HG02852 (cell line): Measurements from ENCODE around the gene DENND1A.
"Not testable (repeated sequence)": the region's sequence is repeated elsewhere in the genome, so short reads cannot be mapped to it uniquely, and the experiment has no call there.

Experiments used
- ATAC-seq: cut with Tn5 transposase; IDR thresholded peaks from one replicate; pipeline ENCODE4 v1.9.1; 2021; ENCODE audit warnings: mild to moderate bottlenecking, moderate library complexity; ENCODE audit not compliant: unreplicated experiment

The DENND1A gene

DNA sequence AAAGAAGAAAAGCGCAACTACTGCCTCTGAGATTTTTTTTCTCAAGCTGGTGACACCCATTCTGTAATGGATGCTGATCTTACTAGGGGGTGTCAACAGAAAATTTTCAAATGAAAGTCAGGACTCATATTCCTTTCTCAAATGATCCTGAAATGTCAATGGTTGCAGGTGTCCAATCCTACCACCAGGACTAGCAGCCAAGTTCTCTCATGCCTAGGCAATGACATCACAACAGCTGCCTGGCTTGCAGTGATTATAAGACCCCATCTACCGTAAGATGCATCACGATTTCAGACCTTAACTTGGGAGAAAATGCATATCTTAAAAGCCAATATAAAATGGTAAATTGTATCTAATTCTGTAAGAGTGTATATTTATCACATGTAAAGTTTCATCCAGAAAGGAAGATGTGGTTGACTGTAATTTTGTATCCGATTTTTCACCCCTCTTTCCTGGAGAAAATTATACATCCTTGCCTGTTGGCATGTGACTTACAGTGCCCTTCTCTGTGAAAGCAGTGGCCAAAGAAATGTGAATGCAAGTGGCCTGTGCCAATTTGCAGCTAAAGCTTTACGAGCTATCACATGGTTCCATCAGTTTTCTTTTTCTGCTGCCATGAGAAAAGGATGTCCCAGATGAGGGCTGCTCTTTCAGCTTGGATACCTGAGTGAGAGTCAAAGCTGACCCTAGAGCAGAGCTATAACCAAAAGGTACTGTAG, 104.4 kb downstream of the DENND1A start:
- ATAC-seq, result no peak

DNA sequence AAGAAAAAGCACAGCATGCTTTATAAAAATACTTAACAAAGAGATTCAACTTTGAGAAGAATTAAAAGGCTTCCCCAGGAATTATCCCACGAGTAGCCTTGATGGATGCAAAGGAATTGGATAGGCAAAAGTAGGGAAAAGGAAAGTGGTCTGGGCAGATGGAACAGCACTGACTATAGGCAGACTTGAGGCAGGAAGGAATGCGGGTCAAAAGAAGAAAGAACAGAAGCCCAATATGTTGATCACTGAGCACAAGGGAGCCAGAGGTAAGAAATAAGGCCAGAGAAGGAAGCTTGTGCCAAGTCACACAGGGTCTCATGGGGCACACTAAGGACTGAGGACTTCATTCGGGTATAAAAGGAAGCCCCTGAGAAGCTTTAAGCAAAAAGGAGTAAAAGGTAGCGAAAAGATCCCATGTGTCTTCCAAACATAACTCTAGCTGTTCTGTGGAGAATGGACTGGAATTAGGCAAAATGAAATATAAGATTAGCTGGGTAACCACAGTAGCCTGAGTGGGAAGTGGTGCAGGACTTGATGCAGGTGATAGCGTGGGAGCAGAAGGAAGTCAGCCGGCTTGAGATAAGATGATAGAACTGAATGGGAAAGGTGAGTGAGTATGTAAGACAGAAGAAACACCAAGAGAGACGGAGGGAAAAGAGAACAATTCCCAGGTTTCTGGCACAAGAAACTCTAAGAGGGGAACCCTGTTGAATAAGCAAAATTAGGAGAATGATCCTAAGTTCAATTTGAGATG, 106.6 kb downstream of the DENND1A start:
- no peak for ATAC-seq

DNA sequence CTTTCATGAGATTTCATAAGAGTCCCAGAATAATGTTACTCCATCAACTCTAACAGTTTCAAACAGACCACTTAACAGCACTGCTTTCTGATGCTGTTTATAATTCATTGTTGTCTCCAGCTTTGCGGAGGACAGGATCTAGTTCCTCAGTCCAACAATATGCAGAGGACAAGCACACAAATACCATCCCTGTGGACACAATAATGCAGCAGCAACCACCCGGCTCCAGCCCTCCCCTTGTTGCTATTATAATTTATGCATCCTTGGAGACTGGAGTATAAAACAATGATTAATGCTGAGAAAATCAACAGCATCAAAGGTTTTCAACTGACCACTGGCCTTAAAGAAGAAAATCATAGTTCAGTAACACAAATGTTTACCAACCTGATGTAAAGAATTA, 108.3 kb downstream of the DENND1A start:
- no peak for ATAC-seq

DNA sequence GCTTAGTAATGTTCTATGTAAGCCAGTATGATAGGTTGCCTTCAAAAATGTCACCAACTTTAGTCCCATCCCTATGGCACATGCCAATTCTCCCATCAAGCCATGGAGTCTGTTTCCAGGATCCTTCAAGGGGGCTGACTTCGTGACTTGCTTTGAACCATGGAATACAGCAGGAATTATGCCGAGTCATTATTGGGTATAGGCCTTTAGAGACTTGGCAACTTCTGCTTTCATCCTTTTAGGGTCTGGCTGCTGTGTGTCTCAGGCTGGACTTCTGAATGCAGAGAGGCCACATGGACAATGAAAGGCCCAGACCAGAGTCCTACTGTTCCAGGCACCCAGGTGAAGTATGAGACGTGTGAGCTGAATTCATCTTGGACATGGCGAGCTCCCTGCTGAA, 109.8 kb downstream of the DENND1A start:
- no peak for ATAC-seq

DNA sequence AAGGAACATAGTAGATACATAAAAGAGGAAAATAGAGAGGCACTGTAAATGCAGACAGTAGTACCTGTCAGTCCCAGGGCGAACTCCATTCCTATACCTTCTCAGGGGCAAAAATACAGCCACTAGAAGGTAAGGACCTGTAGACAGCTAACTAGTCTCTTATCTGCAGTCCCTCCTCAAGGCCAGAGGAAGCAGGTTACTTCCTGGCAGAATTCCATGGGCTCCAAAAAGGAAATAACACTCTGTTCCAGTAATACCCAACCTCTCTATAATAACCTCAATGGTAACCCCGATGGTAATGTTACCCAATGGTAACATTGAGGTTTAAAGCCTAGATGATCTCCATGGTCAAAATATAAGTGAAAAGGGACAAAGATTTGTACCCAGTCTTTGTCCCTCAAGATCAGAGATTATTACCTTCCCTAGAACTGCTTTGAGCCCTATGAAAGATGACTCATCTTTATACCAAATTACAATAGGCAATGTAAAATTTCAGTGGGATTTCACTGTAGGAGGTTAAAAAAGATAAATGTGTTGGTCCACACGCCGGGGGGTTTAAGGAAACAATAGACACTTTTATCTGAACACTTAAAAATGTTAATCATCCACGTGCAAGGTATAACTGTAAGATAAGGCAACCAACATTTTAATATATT, 113.0 kb downstream of the DENND1A start:
- no peak for ATAC-seq

DNA sequence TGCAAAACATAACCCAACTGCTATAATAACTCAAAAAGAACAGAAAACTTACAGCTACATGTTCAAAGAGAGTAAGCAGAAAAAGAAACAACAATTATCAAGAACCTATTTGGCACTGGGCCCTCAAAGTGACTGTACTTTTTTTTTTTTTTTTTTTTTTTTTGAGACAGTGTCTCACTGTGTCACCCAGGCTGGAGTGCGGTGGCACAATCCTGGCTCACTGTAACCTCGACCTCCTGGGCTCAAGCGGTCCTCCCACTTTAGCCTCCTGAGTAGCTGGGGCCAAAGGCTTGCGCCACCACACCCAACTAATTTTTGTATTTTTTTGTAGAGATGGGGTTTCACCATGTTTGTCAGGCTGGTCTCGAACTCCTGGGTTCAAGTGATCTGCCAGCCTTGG, 114.1 kb downstream of the DENND1A start:
- not testable (repeated sequence) for ATAC-seq

DNA sequence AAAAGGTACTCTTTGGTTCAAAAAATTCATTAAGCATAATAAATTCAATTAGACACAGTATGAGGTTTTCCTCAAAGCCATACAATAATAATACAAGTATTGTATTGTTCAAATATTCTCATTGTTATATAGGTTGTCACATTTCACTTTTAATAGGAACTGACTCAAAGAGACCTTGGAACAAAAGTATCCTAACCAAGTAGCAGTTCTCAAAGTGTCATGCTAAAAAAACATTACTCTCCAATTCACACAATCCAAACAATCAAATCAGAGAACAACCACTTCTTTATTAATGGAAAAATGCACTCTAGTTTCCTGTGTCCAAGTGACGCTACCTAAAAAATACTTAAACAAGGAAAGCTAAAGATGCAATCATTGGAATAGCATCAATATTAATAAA, 115.4 kb downstream of the DENND1A start:
- no peak for ATAC-seq

DNA sequence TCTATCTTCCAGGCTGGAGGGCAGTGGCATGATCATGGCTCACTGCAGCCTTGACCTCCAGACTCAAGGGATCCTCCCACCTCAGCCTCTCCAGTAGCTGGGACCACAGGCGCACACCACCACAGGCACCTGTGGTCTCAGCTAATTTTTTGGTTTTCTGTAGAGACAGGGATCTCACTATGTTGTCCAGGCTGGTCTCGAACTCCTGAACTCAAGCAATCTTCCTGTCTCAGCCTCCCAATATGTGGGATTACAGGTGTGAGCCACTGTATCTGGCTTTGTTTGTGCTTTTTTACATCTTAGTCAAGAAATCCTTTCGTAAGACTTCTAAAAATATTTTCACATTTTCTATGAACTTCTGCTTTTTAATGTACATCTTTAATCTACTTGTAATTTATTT, 116.9 kb downstream of the DENND1A start:
- no peak for ATAC-seq

DNA sequence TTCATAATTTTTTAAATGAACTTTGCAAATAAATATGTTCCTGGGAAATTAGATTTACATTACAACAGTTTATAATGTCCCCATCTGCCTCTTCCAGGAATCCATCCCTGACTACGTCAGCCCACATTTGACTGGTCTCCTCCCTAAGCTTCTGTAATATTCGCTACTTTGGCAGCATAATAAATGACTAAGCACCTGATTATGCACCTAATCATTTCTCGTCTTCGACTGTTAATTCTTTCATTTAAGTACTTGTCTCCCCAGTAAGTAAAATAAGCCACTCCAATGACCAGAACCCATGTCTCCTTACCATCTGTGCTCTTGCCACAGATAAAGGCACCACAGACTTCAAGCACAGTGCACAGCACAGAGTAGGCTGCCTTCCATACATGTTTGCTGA, 122.7 kb downstream of the DENND1A start:
- no peak for ATAC-seq

DNA sequence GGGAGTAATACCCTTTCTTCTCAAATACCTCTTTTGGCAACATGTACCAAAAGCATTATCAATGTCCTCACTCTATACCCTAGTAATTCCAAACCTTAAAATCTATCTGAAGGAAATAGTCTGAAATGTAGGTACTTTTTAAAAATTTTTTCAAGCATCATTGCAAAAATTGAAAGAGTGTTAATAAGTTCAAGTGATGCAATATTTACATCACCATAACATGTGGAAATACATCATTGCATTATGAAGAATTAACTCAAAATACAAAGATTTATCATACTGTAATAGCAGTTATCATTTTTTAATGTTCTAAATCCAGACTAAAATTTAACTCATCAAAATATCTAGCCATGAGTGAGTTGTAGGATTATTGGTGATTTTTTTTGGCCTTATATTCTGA, 123.1 kb downstream of the DENND1A start:
- ATAC-seq, result no peak

DNA sequence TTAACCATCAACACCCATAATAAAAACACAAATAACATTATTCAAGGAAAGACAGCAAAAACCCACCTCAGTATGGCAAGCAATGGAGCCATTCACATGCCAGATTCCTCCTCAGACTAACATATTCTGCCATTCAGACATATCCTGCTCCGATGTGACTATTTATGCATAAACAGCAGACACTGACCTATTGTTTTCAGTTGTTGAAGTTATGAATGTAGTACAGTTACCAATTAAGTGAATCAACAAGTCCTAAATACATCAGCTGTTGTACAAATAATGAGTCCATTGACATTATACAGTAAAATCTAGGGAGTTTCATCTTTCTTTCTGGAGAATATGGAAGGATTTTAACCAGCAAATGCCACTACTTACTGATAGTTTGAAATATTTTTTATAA, 131.7 kb downstream of the DENND1A start:
- no peak for ATAC-seq

DNA sequence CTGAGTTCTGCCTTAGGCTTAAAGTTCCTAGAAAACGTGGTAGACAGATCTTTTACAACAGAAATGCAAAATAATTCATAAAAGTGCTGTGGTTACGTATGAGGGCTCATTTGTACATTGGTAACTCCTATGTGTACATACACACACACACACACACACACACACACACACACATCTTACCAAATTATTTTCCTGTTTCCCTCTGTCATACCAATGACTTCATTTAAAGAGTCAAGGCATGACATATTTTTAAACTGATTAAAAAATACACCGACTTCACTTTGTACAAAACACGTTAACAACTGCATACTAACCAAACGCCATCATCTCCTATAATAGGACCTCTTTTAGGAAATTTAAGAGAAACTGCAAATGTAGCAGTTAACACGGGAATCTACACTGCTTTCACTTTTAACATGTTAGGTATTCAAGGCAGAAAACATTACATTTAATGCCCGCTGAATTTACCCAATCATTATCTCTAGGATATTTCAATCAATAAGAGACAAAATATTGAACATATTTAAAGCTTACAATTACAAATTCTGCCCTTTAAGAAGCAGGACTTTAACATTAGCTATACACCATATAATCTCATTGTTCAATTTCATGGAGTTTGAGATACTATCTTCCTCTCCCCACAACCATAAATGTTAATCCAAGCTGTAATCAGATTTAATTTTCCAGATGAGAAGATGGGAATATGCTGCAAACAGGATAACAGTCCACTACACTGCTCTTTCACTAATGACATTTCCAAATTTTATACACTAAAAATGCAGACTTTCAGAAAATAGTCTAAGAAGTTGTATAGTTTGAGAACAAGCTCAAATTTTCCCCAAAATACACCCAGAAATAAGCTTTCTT, 133.1 kb downstream of the DENND1A start:
- no peak for ATAC-seq

DNA sequence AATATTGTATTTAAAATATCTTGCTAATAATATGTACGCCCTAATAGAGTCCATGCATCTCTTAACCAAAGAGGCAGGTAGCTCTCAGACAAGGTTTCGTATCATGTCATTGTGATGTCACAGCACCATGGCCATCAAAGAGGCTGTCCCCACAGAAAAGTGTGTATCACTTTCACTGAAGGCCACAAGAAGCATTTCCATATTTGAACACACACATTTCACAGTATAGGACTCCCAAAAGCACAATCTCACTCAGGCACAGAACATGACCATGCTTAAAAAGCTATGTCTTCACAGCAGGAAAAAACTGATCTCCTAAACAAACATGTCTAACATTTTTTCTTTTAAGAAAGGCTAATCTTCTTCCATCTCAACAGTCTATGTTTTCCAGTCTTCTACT, 133.8 kb downstream of the DENND1A start:
- ATAC-seq, result no peak

DNA sequence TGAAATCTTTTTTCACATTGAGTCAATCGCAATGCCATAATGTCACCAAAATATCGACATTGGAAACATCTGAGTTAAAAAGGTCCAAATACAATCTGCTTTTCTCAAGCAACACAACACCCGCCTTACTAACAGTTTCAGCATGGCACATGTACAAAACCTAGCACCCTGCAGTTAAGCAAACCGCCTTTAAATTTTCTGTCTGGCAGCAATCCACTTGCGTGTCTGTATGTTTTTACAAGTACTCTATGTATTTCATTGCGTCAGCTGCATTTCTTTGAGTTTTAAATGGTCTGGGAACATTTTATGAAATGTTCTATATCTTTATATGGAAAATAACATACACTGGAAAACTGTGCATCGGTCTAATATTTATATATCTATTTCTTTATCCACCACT, 134.6 kb downstream of the DENND1A start:
- ATAC-seq, result no peak

DNA sequence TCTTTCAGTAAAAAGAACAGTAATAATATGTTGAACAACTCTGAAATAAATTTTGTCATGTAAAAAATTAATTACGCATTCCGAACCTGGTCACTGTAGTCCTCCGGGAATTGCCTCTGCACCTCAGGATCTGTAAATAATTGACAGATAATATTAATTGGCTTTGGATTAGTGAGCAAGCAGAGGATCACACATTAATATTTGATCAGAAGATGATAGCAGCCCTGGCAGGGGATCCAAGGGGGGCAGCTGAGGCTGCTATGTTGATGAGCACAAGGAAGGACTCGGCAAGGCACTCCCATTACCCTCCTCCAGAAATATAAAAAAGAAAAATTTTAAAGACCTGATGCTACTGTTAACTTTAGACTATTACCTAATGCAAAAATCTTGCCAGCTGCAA, 137.4 kb downstream of the DENND1A start:
- ATAC-seq, result no peak

DNA sequence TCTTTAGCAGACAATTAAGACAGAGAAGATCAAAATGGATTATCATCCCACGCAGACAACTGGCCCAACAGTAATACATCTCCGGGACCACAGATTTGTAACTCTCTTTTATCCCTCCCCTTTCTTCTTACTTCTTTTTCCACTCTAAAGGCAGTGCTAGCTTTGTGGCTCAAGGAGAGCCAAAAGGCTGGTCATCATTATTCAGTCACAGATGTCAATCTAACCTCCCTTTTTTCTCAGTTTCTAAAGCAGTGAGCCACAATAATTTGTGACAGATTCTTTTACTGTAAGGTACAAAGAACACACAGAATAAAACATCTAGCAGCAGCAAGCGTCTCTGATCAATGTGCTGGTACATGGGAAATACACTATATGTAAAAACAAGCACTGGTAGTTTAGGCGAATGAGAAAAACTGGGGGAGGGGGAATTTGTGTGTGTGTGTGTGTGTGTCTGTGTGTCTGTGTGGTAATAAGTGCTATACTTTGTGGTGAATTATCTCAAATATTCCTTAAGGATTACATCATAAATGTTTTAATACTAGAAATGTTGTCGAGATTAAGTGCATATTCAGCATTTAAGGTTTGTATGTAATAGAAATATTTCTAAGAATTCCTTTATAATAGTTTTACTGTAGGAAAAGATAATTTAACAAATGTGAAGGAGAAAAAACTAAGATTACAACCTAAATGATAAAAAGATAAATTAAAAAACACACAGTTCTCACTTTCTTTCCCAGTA, 140.2 kb downstream of the DENND1A start:
- ATAC-seq, result no peak

DNA sequence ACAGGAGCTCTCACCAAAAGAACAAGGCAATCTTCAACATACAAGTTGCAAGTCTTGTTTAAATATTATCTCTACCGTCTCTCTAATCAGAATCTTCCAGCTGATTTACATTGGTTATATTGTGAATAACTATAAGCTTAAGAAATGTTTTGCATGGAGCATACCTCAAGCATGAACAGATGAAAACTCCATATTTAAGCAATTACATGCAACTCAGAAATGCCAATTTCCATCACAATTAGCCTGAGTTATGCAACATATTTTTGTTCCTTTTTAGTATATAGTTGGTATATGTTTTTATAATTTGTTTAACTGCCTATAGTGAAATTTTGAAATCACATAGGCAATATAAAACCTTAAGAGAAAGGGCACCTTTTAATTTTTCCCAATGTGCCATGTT, 142.5 kb downstream of the DENND1A start:
- ATAC-seq, result no peak

DNA sequence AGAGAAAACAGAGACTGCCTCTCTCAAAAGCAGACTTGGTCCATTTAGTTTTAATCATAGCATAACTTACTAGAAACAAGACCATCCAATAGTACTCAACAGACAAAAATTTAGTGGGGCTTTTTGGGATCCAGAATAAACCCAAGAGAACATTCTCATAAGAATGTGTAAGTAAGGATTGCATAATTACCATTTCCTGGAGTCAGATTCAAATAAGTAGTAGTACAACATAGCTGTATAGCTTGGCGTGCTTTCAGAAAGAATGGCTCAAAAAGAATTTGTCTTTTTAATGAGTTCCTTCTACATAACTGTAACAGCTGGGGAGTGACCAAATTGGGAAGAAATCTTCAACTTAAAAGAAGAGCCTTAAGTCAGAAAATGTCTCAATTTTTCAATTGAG, 145.4 kb downstream of the DENND1A start:
- ATAC-seq, result no peak

DNA sequence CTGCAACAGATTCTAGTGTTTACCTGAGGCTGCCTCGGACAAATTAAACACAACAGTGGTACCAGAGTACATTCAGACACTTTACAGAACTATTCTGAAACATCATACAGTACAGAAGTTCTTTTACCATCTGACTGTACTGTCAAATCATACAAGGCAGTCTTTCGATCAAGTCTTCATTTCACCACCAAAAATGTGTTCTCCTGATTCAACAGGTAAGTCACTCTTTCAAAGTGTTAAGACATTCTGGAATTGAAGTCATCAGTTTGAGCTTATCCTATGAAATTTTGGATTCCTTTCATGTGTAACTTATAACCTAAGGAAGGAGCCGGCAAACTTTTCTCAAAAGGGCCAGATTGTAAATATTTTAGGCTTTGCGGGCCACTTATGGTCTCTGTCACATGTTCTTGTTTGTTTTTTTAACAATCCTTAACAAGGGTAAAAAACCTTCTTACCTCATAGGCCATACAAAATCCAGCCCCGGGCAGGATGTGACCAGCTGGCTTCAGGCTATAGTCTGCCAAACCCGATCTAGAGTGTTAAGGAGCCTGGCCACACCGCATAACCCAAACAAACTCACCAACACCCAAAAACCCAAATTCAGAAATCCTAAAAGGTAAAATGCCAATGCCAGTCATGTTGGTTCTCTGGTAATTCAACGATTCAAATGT, 151.6 kb downstream of the DENND1A start:
- no peak for ATAC-seq
